Esophagus muscularis mucosa (tissue), 3 donors: Measurements from ENCODE around the gene ACADS.

Source experiments
- POLR2A ChIP-seq: fragments of 450-650 bp; IDR thresholded peaks from one replicate; pipeline ENCODE4 v1.6.1; 2017; ENCODE audit warnings: antibody characterized with exemption, moderate library complexity, mild to moderate bottlenecking, low read depth
- TF ChIP-seq, protein P1 (sequence below), 3 experiments: fragments of 200-600 bp in 2 of 3; fragments of 450-650 bp in 1 of 3; sonication (generic) in 2 of 3; IDR thresholded peaks; one replicate each; pipeline ENCODE4 v1.5.1; 2017 to 2019; ENCODE audit warnings: antibody characterized with exemption in 3 of 3, mild to moderate bottlenecking in 2 of 3, moderate library complexity in 1 of 3

DNA sequence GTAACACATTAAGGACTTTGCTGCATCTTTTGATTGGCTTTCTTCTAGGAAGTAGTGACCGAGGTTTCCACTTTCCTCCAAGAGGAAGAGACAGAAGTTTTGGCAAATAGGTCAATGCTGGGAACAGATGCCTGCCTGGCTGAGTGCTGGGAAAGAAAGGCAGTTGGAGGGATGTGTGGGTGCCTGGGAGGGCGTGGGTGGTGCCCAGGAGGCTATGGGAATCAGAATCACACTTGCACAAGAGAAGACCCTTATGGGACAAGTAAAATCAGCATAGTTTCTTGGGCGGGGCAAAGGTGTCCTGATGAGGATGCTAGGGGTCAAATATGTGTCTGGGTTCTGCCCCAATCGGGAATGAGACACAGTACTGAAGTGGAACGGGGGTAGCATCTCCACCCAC lies 906 bp upstream of the ACADS start:
- TF ChIP-seq, protein P1, sequence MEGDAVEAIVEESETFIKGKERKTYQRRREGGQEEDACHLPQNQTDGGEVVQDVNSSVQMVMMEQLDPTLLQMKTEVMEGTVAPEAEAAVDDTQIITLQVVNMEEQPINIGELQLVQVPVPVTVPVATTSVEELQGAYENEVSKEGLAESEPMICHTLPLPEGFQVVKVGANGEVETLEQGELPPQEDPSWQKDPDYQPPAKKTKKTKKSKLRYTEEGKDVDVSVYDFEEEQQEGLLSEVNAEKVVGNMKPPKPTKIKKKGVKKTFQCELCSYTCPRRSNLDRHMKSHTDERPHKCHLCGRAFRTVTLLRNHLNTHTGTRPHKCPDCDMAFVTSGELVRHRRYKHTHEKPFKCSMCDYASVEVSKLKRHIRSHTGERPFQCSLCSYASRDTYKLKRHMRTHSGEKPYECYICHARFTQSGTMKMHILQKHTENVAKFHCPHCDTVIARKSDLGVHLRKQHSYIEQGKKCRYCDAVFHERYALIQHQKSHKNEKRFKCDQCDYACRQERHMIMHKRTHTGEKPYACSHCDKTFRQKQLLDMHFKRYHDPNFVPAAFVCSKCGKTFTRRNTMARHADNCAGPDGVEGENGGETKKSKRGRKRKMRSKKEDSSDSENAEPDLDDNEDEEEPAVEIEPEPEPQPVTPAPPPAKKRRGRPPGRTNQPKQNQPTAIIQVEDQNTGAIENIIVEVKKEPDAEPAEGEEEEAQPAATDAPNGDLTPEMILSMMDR (IDR thresholded peaks at IDR 0.05) = no peak
- TF ChIP-seq POLR2A = no peak
